ENCODE results near the gene ZMIZ2. TPM values are rescaled to one million over a fixed set of nuclear protein-coding genes. Genes with fewer than 3 reads are reported as not detected.

The ZMIZ2 gene
- total and polyA plus RNA-seq, 2 of the 8 experiments (the other 6 are each of a cell fraction or from before 2014, with no cell fraction given): 24.4 to 66.4 TPM

GRCh38 chr7:44796504-44797328, 48.1 kb downstream of the ZMIZ2 start, which contains the start of gene PPIA (continued):
- TF ChIP-seq EZH2 (IDR thresholded peaks at IDR 0.05; ENCODE audit: low read depth, low read length, severe bottlenecking) (no peak), HDAC6 (IDR thresholded peaks at IDR 0.05; ENCODE audit: low read depth, low read length) (no peak), FOSL1 (IDR thresholded peaks at IDR 0.05; ENCODE audit: insufficient read depth, low read depth, low read length) (peak; percentile 68), EGR1 (IDR thresholded peaks at IDR 0.05; ENCODE audit: borderline replicate concordance, low read depth, low read length) (0 out of 2 replicates have a peak, but pooled peaks have one; percentile 19), CBX8 (IDR thresholded peaks at IDR 0.05; ENCODE audit: borderline replicate concordance, low read depth, low read length) (no peak), USF2 (IDR thresholded peaks at IDR 0.05; ENCODE audit: low read length) (no peak), SRF (IDR thresholded peaks at IDR 0.05; ENCODE audit: low read depth, low read length) (no peak), CBX5 (IDR thresholded peaks at IDR 0.05; ENCODE audit: low read depth, low read length) (no peak), SUZ12 (IDR thresholded peaks at IDR 0.05; ENCODE audit: low read length) (no peak), RBBP5 (IDR thresholded peaks at IDR 0.05; ENCODE audit: borderline replicate concordance, low read depth, low read length) (no peak), NANOG (IDR thresholded peaks at IDR 0.05; ENCODE audit: insufficient read depth, low read depth, low read length, poor library complexity, severe bottlenecking) (peak; percentile 65), NRF1 (IDR thresholded peaks at IDR 0.05; ENCODE audit: low read depth, low read length) (peak; percentile 51), CHD1 (IDR thresholded peaks at IDR 0.05; ENCODE audit: low read depth, low read length) (peak; percentile 36; the same call in 1 of the 2 replicates), E2F6 (IDR thresholded peaks at IDR 0.05) (no peak; the same call in 1 of the 2 replicates), SP2 (IDR thresholded peaks at IDR 0.05; ENCODE audit: low read length) (peak; percentile 87), SAP30 (IDR thresholded peaks at IDR 0.05; ENCODE audit: insufficient read depth, insufficient replicate concordance, low read length) (no peak), POLR2AphosphoS5 (IDR thresholded peaks at IDR 0.05; ENCODE audit: low read depth, low read length) (peak; percentile 95), SIRT6 (IDR thresholded peaks at IDR 0.05; ENCODE audit: low read length) (peak; percentile 65), CEBPB (IDR thresholded peaks at IDR 0.05; ENCODE audit: low read depth, low read length) (no peak)

Data from H1 (cell line).